ENCODE data around the gene BCL6. TPM values are rescaled to one million over a fixed set of nuclear protein-coding genes. Genes with fewer than 3 reads are reported as not detected.

BCL6 gene
- total RNA-seq, 1 experiment from 2014 or later = 569 TPM

DNA sequence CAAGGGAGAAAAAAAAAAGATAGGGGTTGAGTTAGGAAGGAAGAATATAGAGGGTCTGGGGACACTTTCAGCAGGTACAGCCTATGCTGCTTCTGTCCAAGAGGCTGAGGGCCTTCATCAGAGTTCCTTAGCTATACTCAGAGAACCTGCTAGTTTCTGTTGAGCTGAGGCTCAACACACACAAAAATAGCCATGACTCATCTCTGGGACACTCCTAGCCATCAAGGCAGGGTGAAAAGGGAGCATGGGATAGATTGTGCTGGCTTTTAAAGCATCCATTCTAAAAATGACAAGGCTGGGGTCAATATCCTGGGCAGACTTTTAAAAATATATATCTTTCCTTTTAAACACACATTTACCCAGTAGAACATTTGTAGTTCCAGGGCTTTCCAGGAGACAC, 40.1 kb downstream of the BCL6 start:
- Histone ChIP-seq H3K4me1 (ENCODE audit: low read length) (peaks cover 30% of the 10 kb centered on the region), H3K27ac (ENCODE audit: low read length) (no peak overlapping the region), H4K20me1 (ENCODE audit: insufficient read depth, low read depth, low read length) (no peaks in the 10 kb centered on the region), H3K79me2 (ENCODE audit: low read length) (no peaks in the 10 kb centered on the region), H3K4me3 (ENCODE audit: low read length) (no peak overlapping the region), H3K4me2 (ENCODE audit: low read depth, low read length, poor library complexity, severe bottlenecking) (no peak overlapping the region), H3K9ac (ENCODE audit: low read length) (no peak overlapping the region), H3K9me2 (replicated peaks; ENCODE audit: insufficient read depth, low read length) (no peaks in the 10 kb centered on the region), H3K36me3 (ENCODE audit: insufficient read depth, low read length) (no peaks in the 10 kb centered on the region), H2AFZ (ENCODE audit: low read length) (no peak overlapping the region), H3K27me3 (ENCODE audit: low read length) (no peaks in the 10 kb centered on the region), H3K9me3 (ENCODE audit: low read length) (no peaks in the 10 kb centered on the region)
- DNase-seq = no peak

- peaks cover 8% of the 10 kb centered on the region for H3K4me1 ChIP-seq (ENCODE audit: low read length)
- H3K36me3 ChIP-seq (ENCODE audit: insufficient read depth, low read length) = no peaks in the 10 kb centered on the region
- H4K20me1 ChIP-seq (ENCODE audit: insufficient read depth, low read depth, low read length) = no peaks in the 10 kb centered on the region
- no peaks in the 10 kb centered on the region for H3K9me2 ChIP-seq (replicated peaks; ENCODE audit: insufficient read depth, low read length)
- no peak for DNase-seq
- no peaks in the 10 kb centered on the region for H3K79me2 ChIP-seq (ENCODE audit: low read length)
- H2AFZ ChIP-seq (ENCODE audit: low read length) = no peak within 1 kb of the TSS
- no peak within 1 kb of the TSS for H3K9ac ChIP-seq (ENCODE audit: low read length)
- no peak within 1 kb of the TSS for H3K27ac ChIP-seq (ENCODE audit: low read length)
- no peaks in the 10 kb centered on the region for H3K9me3 ChIP-seq (ENCODE audit: low read length)
- no peaks in the 10 kb centered on the region for H3K27me3 ChIP-seq (ENCODE audit: low read length)
- no peak within 1 kb of the TSS for H3K4me3 ChIP-seq (ENCODE audit: low read length)
- no peak within 1 kb of the TSS for H3K4me2 ChIP-seq (ENCODE audit: low read depth, low read length, poor library complexity, severe bottlenecking)
Observed at GRCh38 chr3:187702507-187703033, 42.7 kb downstream of the BCL6 start, which contains the start of gene RTP2. Gene RTP2 (minus strand): TSS chr3:187702557. CDS start chr3:187702128, 429 bp downstream.

DNA sequence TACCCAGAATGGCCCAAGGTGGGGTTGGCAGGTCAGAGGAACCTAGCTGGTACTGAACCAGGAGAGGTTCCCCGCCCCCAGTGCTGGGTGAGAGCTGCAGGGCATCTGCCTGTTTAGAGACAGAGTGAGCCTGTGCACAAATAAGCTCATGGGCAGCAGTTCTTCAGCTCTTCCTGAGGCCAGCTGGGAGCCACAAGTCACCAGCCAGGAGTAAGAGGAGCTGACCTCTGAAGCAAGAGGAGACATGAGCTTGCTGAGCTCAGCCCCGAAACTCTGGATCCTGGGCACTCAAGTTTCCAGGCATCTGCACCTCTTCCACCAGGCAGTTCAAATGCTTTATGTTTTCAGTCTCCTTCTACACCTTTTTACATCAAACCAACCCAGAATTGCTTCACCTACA, 45.0 kb downstream of the BCL6 start:
- Histone ChIP-seq H4K20me1 (ENCODE audit: insufficient read depth, low read depth, low read length) (no peaks in the 10 kb centered on the region), H3K4me2 (ENCODE audit: low read depth, low read length, poor library complexity, severe bottlenecking) (no peak overlapping the region), H3K9ac (ENCODE audit: low read length) (no peak overlapping the region), H3K27me3 (ENCODE audit: low read length) (no peaks in the 10 kb centered on the region), H3K79me2 (ENCODE audit: low read length) (no peaks in the 10 kb centered on the region), H3K9me2 (replicated peaks; ENCODE audit: insufficient read depth, low read length) (no peaks in the 10 kb centered on the region), H3K27ac (ENCODE audit: low read length) (no peak overlapping the region), H2AFZ (ENCODE audit: low read length) (no peak overlapping the region), H3K36me3 (ENCODE audit: insufficient read depth, low read length) (no peaks in the 10 kb centered on the region), H3K4me1 (ENCODE audit: low read length) (no peaks in the 10 kb centered on the region), H3K9me3 (ENCODE audit: low read length) (no peaks in the 10 kb centered on the region), H3K4me3 (ENCODE audit: low read length) (no peak overlapping the region)
- DNase-seq = no peak

GRCh38 chr3:187698499-187699399, 46.5 kb downstream of the BCL6 start:
- no peak for DNase-seq
- no peak overlapping the region for H2AFZ ChIP-seq (ENCODE audit: low read length)
- no peak overlapping the region for H3K27ac ChIP-seq (ENCODE audit: low read length)
- no peak overlapping the region for H3K4me3 ChIP-seq (ENCODE audit: low read length)
- H3K4me1 ChIP-seq (ENCODE audit: low read length) = no peaks in the 10 kb centered on the region
- H3K79me2 ChIP-seq (ENCODE audit: low read length) = no peaks in the 10 kb centered on the region
- no peak overlapping the region for H3K4me2 ChIP-seq (ENCODE audit: low read depth, low read length, poor library complexity, severe bottlenecking)
- H3K9ac ChIP-seq (ENCODE audit: low read length) = no peak overlapping the region
- no peaks in the 10 kb centered on the region for H3K9me3 ChIP-seq (ENCODE audit: low read length)
- no peaks in the 10 kb centered on the region for H3K27me3 ChIP-seq (ENCODE audit: low read length)
- no peaks in the 10 kb centered on the region for H4K20me1 ChIP-seq (ENCODE audit: insufficient read depth, low read depth, low read length)
- H3K9me2 ChIP-seq (replicated peaks; ENCODE audit: insufficient read depth, low read length) = no peaks in the 10 kb centered on the region
- H3K36me3 ChIP-seq (ENCODE audit: insufficient read depth, low read length) = no peaks in the 10 kb centered on the region

DNA sequence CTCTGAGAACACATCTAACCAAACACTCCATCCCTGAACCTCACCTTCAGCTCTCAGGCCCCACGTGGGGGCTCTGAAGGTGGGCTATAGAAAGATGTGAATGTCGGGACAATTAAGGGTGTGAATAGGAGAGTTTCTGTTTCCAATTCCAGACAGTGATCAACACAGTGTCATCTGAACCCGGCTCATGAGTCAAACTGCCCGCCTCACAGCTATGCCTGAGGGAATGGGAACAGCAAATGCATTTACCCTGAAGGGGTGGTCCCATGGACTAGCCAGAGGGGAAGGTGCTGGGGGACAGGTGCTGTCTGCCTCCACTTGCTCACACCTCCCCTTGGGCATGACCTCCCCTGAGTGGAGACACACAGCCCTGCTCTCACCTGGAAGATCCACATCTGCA, 49.2 kb downstream of the BCL6 start:
- Histone ChIP-seq H3K9me2 (replicated peaks; ENCODE audit: insufficient read depth, low read length) (no peaks in the 10 kb centered on the region), H4K20me1 (ENCODE audit: insufficient read depth, low read depth, low read length) (no peaks in the 10 kb centered on the region), H3K4me2 (ENCODE audit: low read depth, low read length, poor library complexity, severe bottlenecking) (no peak overlapping the region), H3K4me3 (ENCODE audit: low read length) (no peak overlapping the region), H2AFZ (ENCODE audit: low read length) (no peak overlapping the region), H3K9me3 (ENCODE audit: low read length) (no peaks in the 10 kb centered on the region), H3K27me3 (ENCODE audit: low read length) (no peaks in the 10 kb centered on the region), H3K79me2 (ENCODE audit: low read length) (no peaks in the 10 kb centered on the region), H3K36me3 (ENCODE audit: insufficient read depth, low read length) (no peaks in the 10 kb centered on the region), H3K9ac (ENCODE audit: low read length) (no peak overlapping the region), H3K4me1 (ENCODE audit: low read length) (no peaks in the 10 kb centered on the region), H3K27ac (ENCODE audit: low read length) (no peak overlapping the region)
- DNase-seq = no peak

GRCh38 chr3:187695449-187695848, 49.8 kb downstream of the BCL6 start:
- Histone ChIP-seq H3K27ac (ENCODE audit: low read length) (no peak overlapping the region), H3K9ac (ENCODE audit: low read length) (no peak overlapping the region), H3K36me3 (ENCODE audit: insufficient read depth, low read length) (no peaks in the 10 kb centered on the region), H2AFZ (ENCODE audit: low read length) (no peak overlapping the region), H3K9me3 (ENCODE audit: low read length) (no peaks in the 10 kb centered on the region), H3K27me3 (ENCODE audit: low read length) (no peaks in the 10 kb centered on the region), H3K4me2 (ENCODE audit: low read depth, low read length, poor library complexity, severe bottlenecking) (no peak overlapping the region), H3K9me2 (replicated peaks; ENCODE audit: insufficient read depth, low read length) (no peaks in the 10 kb centered on the region), H3K79me2 (ENCODE audit: low read length) (no peaks in the 10 kb centered on the region), H3K4me3 (ENCODE audit: low read length) (no peak overlapping the region), H4K20me1 (ENCODE audit: insufficient read depth, low read depth, low read length) (no peaks in the 10 kb centered on the region), H3K4me1 (ENCODE audit: low read length) (no peaks in the 10 kb centered on the region)
- DNase-seq = no peak

DNA sequence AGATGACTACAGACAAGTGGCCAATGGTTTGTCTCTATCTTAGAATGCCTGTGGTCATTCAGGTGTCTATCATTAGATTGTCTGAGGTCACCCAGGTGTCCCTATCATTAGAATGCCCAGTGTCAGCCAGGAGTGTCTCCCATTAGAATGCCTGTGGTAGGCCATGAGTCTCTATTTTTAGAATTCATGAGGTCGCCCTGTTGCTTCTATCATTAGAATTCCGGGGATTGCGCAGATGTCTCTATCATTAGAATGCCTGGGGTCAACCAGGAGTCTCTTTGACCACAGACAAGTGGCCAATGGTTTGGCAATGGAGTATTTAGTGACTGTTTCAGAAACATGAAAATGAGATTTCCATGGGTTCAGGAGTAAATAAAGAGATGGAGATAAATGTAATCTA, 50.5 kb downstream of the BCL6 start:
- Histone ChIP-seq H3K27me3 (ENCODE audit: low read length) (no peaks in the 10 kb centered on the region), H3K79me2 (ENCODE audit: low read length) (no peaks in the 10 kb centered on the region), H3K4me1 (ENCODE audit: low read length) (no peaks in the 10 kb centered on the region), H3K36me3 (ENCODE audit: insufficient read depth, low read length) (no peaks in the 10 kb centered on the region), H3K4me2 (ENCODE audit: low read depth, low read length, poor library complexity, severe bottlenecking) (no peak overlapping the region), H3K9ac (ENCODE audit: low read length) (no peak overlapping the region), H3K27ac (ENCODE audit: low read length) (no peak overlapping the region), H4K20me1 (ENCODE audit: insufficient read depth, low read depth, low read length) (no peaks in the 10 kb centered on the region), H3K9me3 (ENCODE audit: low read length) (no peaks in the 10 kb centered on the region), H3K9me2 (replicated peaks; ENCODE audit: insufficient read depth, low read length) (no peaks in the 10 kb centered on the region), H3K4me3 (ENCODE audit: low read length) (no peak overlapping the region), H2AFZ (ENCODE audit: low read length) (no peak overlapping the region)
- no peak for DNase-seq

DNA sequence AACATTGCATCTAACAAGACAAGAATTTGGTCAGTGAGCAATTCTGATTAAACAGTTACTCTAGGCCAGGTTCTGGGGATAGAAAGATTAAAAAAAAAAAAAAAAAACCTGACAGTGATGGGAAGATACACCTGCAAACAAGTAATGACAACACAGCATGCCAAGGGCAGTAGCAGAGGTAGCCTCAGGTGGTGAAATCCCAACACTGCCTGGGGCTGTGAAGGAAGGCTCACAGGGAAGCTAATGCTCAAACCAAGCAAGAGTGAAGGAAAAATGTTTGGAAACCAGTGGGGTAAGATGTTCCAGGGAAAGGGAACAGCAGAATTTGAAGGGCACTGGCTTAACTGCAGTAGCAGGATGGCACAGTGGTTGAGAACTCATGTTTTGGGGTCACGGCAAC, 51.8 kb downstream of the BCL6 start:
- H3K9ac ChIP-seq (ENCODE audit: low read length) = no peak overlapping the region

More for the DNA sequence above, 51.8 kb downstream of the BCL6 start:
- DNase-seq = no peak
- H3K4me3 ChIP-seq (ENCODE audit: low read length) = no peak overlapping the region
- H3K4me2 ChIP-seq (ENCODE audit: low read depth, low read length, poor library complexity, severe bottlenecking) = no peak overlapping the region
- no peak overlapping the region for H3K27ac ChIP-seq (ENCODE audit: low read length)
- H3K9me3 ChIP-seq (ENCODE audit: low read length) = no peaks in the 10 kb centered on the region
- no peaks in the 10 kb centered on the region for H3K9me2 ChIP-seq (replicated peaks; ENCODE audit: insufficient read depth, low read length)
- H3K79me2 ChIP-seq (ENCODE audit: low read length) = no peaks in the 10 kb centered on the region
- no peaks in the 10 kb centered on the region for H3K27me3 ChIP-seq (ENCODE audit: low read length)
- H3K36me3 ChIP-seq (ENCODE audit: insufficient read depth, low read length) = no peaks in the 10 kb centered on the region
- no peak overlapping the region for H2AFZ ChIP-seq (ENCODE audit: low read length)
- H3K4me1 ChIP-seq (ENCODE audit: low read length) = no peaks in the 10 kb centered on the region
- no peaks in the 10 kb centered on the region for H4K20me1 ChIP-seq (ENCODE audit: insufficient read depth, low read depth, low read length)

Measured in Karpas-422 (cell line).